ENCODE measurements around the gene GJA4.
"Not testable (repeated sequence)": the region's sequence is repeated elsewhere in the genome, so short reads cannot be mapped to it uniquely, and the experiment has no call there.

GJA4 gene

GRCh38 chr1:34792424-34792823, 375 bp upstream of the GJA4 start:
- no peak for DNase-seq (ENCODE audit: low spot score)

GRCh38 chr1:34794001-34794789, 1.4 kb downstream of the GJA4 start:
- no peak for DNase-seq (ENCODE audit: low spot score)

- DNase-seq (ENCODE audit: low spot score): no peak
Observed at GRCh38 chr1:34794790-34795180, 2.0 kb downstream of the GJA4 start.

GRCh38 chr1:34795916-34796315, 3.1 kb downstream of the GJA4 start:
- DNase-seq (ENCODE audit: low spot score): no peak

GRCh38 chr1:34796990-34797389, 4.2 kb downstream of the GJA4 start:
- no peak for DNase-seq (ENCODE audit: low spot score)

GRCh38 chr1:34800214-34800613, 7.4 kb downstream of the GJA4 start:
- DNase-seq (ENCODE audit: low spot score): no peak

- DNase-seq (ENCODE audit: low spot score): no peak
Observed at GRCh38 chr1:34803770-34804169, 11.0 kb downstream of the GJA4 start.

- DNase-seq (ENCODE audit: low spot score): peak; percentile 78
Observed at GRCh38 chr1:34806396-34806795, 13.6 kb downstream of the GJA4 start.

GRCh38 chr1:34808051-34808810, 15.4 kb downstream of the GJA4 start:
- no peak for DNase-seq (ENCODE audit: low spot score)

GRCh38 chr1:34810781-34811180, 18.0 kb downstream of the GJA4 start:
- DNase-seq (ENCODE audit: low spot score): not testable (repeated sequence)

GRCh38 chr1:34816332-34816731, 23.5 kb downstream of the GJA4 start:
- DNase-seq (ENCODE audit: low spot score): no peak

- DNase-seq (ENCODE audit: low spot score): no peak
Observed at GRCh38 chr1:34816778-34817177, 24.0 kb downstream of the GJA4 start.

GRCh38 chr1:34818862-34819261, 26.1 kb downstream of the GJA4 start:
- not testable (repeated sequence) for DNase-seq (ENCODE audit: low spot score)

GRCh38 chr1:34822202-34822601, 29.4 kb downstream of the GJA4 start:
- no peak for DNase-seq (ENCODE audit: low spot score)

GRCh38 chr1:34824817-34825454, 32.1 kb downstream of the GJA4 start:
- no peak for DNase-seq (ENCODE audit: low spot score)

GRCh38 chr1:34825455-34826091, 32.8 kb downstream of the GJA4 start:
- DNase-seq (ENCODE audit: low spot score): no peak

- no peak for DNase-seq (ENCODE audit: low spot score)
Observed at GRCh38 chr1:34827341-34827941, 34.6 kb downstream of the GJA4 start.

- no peak for DNase-seq (ENCODE audit: low spot score)
Observed at GRCh38 chr1:34828611-34829010, 35.8 kb downstream of the GJA4 start.

- peak; percentile 26 for DNase-seq (ENCODE audit: low spot score)
Observed at GRCh38 chr1:34829250-34829649, 36.5 kb downstream of the GJA4 start.

GRCh38 chr1:34831721-34832246, 39.0 kb downstream of the GJA4 start:
- no peak for DNase-seq (ENCODE audit: low spot score)

- no peak for DNase-seq (ENCODE audit: low spot score)
Observed at GRCh38 chr1:34833711-34834110, 40.9 kb downstream of the GJA4 start.
